Stimulated activated CD8-positive, alpha-beta memory T cell treated with anti-CD3 and anti-CD28 coated beads, Interleukin-7, amount 100 ng/mL, for 48 hours (primary cell): ENCODE measurements around the gene ITGBL1.

Source experiments
- DNase-seq, 2 donors: peaks; one replicate each; pipeline ENCODE4 v3.0.0-alpha.2; 2020; ENCODE audit warnings: low read depth in 1 of 2; ENCODE audit errors: extremely low read depth in 1 of 2

The ITGBL1 gene

GRCh38 chr13:101451641-101452040, 834 bp upstream of the ITGBL1 start:
- DNase-seq = no peak

GRCh38 chr13:101453784-101454201, 1.3 kb downstream of the ITGBL1 start:
- DNase-seq = no peak

GRCh38 chr13:101454767-101455166, 2.3 kb downstream of the ITGBL1 start:
- no peak for DNase-seq

- DNase-seq = no peak
These were observed 3.4 kb downstream of the ITGBL1 start for GRCh38 chr13:101455863-101456262.

- no peak for DNase-seq
These were observed 4.7 kb downstream of the ITGBL1 start for GRCh38 chr13:101457176-101457575.

GRCh38 chr13:101465877-101466276, 13.4 kb downstream of the ITGBL1 start:
- no peak for DNase-seq

DNA sequence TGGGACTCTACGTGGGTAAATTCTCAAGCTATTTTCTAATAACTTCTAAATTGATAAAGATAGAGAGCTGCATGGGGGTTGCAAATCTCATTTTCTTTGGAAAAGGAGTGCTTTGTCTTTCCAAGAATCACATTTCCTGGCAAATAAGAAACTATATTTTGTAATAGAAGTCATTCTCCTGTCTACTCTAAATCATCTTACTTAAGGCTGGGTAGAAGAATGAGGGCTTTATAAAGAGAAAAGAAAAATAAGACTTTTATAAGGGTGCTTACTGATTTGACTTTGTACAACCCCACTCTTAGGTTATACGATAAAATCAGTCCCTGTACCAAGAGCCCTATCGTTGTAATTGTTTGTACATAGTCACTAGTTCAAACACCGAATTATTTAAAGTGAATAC, 14.9 kb downstream of the ITGBL1 start:
- no peak for DNase-seq

GRCh38 chr13:101473458-101473857, 21.0 kb downstream of the ITGBL1 start:
- DNase-seq = no peak

- no peak for DNase-seq
These were observed 22.0 kb downstream of the ITGBL1 start for GRCh38 chr13:101474419-101474957.

DNA sequence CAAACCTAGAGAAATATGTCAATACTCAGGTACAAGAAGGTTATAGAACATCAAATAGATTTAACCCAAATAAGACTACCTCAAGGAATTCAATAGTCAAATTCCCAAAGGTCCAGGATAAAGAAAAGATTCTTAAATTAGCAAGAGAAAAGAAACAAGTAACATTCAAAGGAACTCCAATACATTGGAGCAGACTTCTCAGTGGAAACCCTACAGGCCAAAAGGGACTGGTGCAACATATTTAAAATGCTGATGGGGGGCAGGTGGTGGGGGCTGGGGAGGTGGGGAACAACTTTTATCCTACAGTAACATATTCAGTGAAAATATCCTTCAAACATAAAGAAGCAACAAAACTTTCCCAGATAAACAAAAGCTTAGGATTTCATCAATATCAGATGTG, 23.1 kb downstream of the ITGBL1 start:
- no peak for DNase-seq

- no peak for DNase-seq
These were observed 28.9 kb downstream of the ITGBL1 start for GRCh38 chr13:101481421-101481820.

- DNase-seq = no peak
These were observed 34.4 kb downstream of the ITGBL1 start for GRCh38 chr13:101486708-101487437.

DNA sequence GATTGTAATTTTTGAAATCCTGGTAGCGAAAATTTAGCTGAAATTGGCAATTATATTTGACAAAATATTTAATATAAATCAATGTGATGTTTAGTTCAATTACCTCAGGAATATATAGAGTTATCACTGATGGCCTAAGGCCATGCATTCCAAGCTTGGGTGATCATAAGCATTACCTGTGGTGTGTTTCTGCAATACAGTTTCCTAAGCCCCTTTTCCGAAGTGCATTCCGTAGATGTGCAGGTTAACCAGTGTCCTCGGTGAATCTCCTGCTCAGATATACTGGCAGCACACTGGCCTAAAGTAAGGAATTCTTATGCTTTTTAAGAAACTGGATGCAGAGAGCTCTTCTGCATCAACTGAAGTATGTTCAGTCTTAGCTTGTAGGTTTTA, 35.0 kb downstream of the ITGBL1 start:
- no peak for DNase-seq

DNA sequence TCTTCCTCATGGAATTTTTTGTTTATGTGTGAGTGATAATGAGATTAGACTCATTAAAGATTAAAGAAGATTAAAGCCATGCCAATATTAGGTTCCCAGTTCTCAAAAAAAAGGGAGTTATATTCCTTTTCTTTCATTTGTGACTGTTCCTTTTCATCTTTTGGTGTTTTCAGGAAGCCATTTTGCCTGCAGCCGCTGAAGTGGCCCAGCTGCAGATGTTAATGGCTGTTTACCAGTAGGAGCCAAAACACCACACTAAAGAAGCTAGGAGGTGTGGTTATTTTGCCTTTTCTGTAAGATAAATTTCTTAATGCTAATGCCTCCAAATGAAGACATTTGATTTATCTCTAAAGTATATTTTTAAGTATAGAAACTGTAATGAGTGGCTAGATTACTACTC, 36.3 kb downstream of the ITGBL1 start:
- DNase-seq = no peak

- DNase-seq = no peak
These were observed 37.3 kb downstream of the ITGBL1 start for GRCh38 chr13:101489643-101490405.

- DNase-seq = no peak
These were observed 38.0 kb downstream of the ITGBL1 start for GRCh38 chr13:101490406-101491015.

GRCh38 chr13:101492251-101492910, 39.9 kb downstream of the ITGBL1 start:
- DNase-seq = no peak

DNA sequence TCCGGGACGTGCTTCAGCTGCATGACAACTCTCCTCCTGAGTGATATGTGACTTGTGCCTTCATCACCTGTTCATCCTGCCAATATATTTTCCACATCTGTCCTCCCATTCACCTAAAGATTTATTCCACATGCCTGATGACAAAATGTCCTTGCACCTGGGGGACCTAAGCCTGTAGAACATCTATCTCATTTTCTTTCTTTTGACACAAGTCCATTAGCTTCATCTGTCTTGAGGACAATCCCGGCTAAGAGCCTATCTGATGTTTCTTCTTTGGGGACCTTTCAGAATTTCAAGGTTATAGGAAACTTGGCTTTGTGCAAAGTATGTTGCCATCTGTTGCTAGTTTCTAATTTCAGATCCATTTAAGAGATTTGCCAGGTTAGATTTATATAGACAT, 41.1 kb downstream of the ITGBL1 start:
- no peak for DNase-seq

DNA sequence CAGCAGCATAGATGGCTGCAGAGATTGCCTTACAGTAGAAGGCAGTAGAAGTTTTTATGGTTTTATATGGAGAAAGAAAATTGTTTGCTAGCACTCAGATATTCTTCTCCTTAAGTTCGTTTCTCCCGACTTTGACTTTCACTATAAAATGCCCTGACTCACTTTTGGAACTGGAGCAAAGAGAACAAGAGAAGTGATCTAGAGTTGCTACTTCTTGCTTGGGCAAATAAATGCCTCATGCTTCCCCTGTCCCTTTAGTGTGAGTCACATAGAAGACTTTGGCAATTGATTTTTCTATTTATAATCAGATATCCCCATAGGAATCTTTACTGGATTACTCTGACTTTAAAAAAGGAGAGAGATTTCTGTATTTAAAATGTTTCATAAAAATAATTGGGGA, 46.9 kb downstream of the ITGBL1 start:
- no peak for DNase-seq

DNA sequence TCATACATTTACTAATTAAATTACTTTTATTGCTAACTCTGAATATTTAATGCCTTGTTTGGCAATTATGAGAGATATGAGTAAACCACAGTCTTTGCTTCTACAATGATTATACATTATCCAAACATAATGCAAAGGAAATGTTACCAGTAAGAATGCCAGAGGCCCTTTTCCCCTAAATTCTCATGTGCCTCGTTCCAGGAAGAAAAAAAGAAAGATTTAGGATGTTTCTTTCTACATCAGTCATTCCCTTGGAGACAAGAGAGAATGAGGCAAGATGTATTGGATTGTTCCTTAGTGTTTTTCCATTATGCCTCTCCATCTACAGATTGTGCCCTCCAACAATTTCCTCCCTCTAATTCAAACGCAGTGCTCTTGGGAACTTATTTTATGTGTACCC, 50.1 kb downstream of the ITGBL1 start:
- no peak for DNase-seq

DNA sequence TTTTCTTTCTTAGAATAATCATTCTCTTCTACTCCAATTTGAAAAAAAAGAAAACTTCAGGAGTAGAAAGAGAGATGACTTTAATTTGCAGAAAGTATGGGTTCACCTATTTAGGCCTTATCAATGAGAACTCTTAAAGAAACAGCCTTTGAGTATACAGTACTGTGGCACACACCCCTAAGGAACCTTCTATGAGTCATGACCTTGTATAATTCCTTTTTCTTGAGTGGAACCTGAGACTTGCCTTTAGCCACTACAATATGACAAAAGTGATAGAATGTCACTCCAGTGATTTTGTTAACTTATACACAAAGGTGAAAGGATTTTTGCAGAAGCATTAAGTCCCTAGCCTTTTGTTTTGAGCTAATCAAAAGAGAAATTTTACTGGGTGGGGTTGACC, 58.7 kb downstream of the ITGBL1 start:
- no peak for DNase-seq
